ENCODE data around the gene NUP153. TPM values are rescaled to one million over a fixed set of nuclear protein-coding genes. Genes with fewer than 3 reads are reported as not detected.

Gene NUP153
- total RNA-seq, 1 donor from 2014 or later: 33.5 TPM

GRCh38 chr6:17700421-17701416 is 6.0 kb downstream of the NUP153 start:
- intact Hi-C loops (cut with DNase I): no loop called here
- peaks cover 45% of the 10 kb centered on the region for H3K4me1 ChIP-seq
- no peaks in the 10 kb centered on the region for H3K36me3 ChIP-seq
- no peak for TF ChIP-seq CTCF (IDR thresholded peaks at IDR 0.05)
- no peaks in the 10 kb centered on the region for H3K27me3 ChIP-seq
- H3K27ac ChIP-seq: no peak overlapping the region
- no peak for DNase-seq
- no peak for ATAC-seq
- no peaks in the 10 kb centered on the region for H3K9me3 ChIP-seq
- H3K4me3 ChIP-seq: no peak overlapping the region

GRCh38 chr6:17691925-17692538 is 14.7 kb downstream of the NUP153 start:
- Histone ChIP-seq H3K4me3 (no peak overlapping the region), H3K36me3 (peaks cover 15% of the 10 kb centered on the region), H3K4me1 (no peaks in the 10 kb centered on the region), H3K9me3 (no peaks in the 10 kb centered on the region), H3K27ac (no peak overlapping the region), H3K27me3 (no peaks in the 10 kb centered on the region)
- TF ChIP-seq CTCF (IDR thresholded peaks at IDR 0.05): no peak
- ATAC-seq (no peak), DNase-seq (no peak)
- intact Hi-C loops (cut with DNase I): no loop called here

- H3K4me1 ChIP-seq: no peaks in the 10 kb centered on the region
- intact Hi-C loops (cut with DNase I): no loop called here
These were observed 18.2 kb downstream of the NUP153 start for GRCh38 chr6:17688481-17688880.

GRCh38 chr6:17687136-17687535 is 19.6 kb downstream of the NUP153 start:
- Histone ChIP-seq H3K4me1 (no peaks in the 10 kb centered on the region), H3K27me3 (no peaks in the 10 kb centered on the region), H3K36me3 (peaks cover 34% of the 10 kb centered on the region), H3K27ac (no peak overlapping the region), H3K9me3 (no peaks in the 10 kb centered on the region), H3K4me3 (no peak overlapping the region)
- DNase-seq (no peak), ATAC-seq (no peak)
- no peak for TF ChIP-seq CTCF (IDR thresholded peaks at IDR 0.05)
- intact Hi-C loops (cut with DNase I): no loop called here

More at GRCh38 chr6:17688481-17688880, 18.2 kb downstream of the NUP153 start:
- no peak overlapping the region for H3K4me3 ChIP-seq
- ATAC-seq: no peak
- DNase-seq: no peak
- no peaks in the 10 kb centered on the region for H3K9me3 ChIP-seq
- TF ChIP-seq CTCF (IDR thresholded peaks at IDR 0.05): no peak
- H3K27ac ChIP-seq: no peak overlapping the region
- no peaks in the 10 kb centered on the region for H3K27me3 ChIP-seq
- peaks cover 25% of the 10 kb centered on the region for H3K36me3 ChIP-seq

GRCh38 chr6:17684134-17684533 is 22.6 kb downstream of the NUP153 start:
- H3K4me1 ChIP-seq: no peaks in the 10 kb centered on the region
- ATAC-seq: no peak
- H3K36me3 ChIP-seq: peaks cover 48% of the 10 kb centered on the region
- no peak for DNase-seq
- H3K4me3 ChIP-seq: no peak overlapping the region
- no peak overlapping the region for H3K27ac ChIP-seq
- intact Hi-C loops (cut with DNase I): no loop called here
- H3K9me3 ChIP-seq: no peaks in the 10 kb centered on the region
- H3K27me3 ChIP-seq: no peaks in the 10 kb centered on the region
- TF ChIP-seq CTCF (IDR thresholded peaks at IDR 0.05): no peak

Data from upper lobe of right lung (tissue), 1 donor.